Hematopoietic multipotent progenitor cell (in vitro differentiated cells): ENCODE results near the gene SHF. TPM values are rescaled to one million over a fixed set of nuclear protein-coding genes. Genes with fewer than 3 reads are reported as not detected.
A peak's percentile ranks its signal among the peaks of the same experiment; 100 is the strongest.

Experiments used
- DNase-seq, 3 donors: peaks; one replicate each; pipeline ENCODE4 v3.0.0-alpha.2; 2011 to 2015; ENCODE audit warnings: low read depth in 2 of 3, low spot score in 2 of 3
- total RNA-seq: library from RNA; depleted of rRNA; stranded (reverse); fragments of >200 nt; gene quantifications from one replicate; pipeline ENCODE4 v1.2.3, GENCODE V29; 2012

SHF gene
- total RNA-seq, 1 donor: 24.5 TPM

DNA sequence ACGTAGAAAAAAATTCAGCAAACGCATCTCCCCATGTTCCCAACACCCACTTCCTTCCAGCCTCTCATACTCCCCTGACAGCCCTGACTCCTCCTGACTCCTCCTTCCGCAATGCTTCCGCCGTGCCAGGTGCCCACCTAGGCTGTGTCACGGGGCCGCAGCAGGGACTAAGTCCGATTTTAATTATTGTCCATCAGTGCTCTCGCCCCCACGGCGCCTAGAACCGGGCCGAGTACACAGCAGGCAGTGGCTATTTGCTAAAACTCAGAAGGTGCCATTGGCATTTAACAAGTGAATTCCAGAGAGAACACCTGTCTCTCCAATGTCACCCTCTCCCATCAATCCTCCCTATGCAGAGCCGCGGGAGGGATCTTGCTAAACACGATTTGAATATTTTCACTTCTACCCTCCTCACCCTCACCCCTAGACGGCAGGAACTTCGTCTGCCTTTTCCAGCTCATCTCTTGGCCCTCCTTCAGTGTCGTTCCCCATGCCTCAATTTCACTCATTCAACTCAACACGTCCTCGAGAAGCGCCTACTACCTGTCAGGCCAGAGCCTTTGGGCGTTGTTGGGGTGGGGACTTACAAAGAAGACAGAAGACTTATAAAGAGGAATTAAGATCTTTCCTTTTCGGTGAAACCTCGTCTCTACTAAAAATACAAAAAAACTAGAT, 11.5 kb upstream of the SHF start:
- DNase-seq: peak; percentile 24 to 54 (median 26)

DNA sequence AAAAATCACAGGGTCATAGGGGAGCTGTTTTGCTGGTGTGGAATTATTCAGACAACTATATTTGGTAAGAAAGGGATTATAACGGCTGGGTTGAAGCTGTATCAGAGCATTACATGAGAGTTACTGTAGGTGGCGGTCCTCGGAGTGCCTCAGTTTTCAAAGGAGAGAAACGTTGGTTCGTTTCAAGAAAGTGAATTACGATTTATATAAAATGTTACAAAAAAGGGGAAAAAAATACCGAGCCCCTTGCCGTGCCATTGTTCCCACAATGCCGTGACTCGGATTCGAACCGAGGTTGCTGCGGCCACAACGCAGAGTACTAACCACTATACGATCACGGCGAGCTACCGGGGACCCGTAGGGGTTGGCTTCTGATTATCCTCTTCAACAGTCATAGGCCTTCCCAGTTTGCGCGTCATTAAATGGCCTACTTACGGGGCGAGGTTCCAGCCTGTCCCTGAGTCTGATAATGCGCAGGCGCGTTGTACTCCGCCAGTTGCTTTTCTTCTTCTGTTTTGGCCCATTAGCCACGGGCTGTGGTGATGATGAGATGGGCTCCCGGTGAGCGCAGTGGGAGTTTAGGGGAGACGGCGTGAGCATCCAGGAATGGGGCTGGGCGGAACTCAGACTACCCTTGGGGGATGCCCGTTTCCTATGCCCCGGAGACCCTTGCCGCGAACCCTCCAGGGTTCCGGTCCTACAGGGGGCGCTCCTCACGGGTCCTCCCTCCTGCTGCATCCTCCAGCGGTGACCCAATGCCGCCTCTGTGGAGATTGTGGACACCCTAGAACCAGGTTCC, 10.8 kb upstream of the SHF start:
- peak; percentile 96 to 99 (median 98) for DNase-seq

DNA sequence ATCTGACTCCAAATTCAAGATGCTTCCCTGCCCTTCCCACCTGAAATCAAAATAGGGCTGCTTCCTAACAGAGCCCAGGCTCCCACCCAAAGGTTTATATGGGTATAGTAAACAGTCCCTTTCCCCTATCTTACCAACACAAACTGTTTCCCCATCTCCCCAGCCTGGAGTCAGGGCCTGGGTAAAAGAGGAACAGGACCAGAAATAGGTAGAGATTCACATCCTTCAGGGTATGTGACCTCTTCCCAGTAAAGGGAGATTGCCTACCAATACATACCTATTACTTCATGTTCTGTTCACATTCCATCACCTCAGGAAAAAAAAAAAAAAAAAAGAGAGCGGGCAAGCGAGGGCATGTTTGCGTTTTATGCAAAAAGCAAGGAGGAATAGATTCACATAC, 9.7 kb upstream of the SHF start:
- DNase-seq: peak in 1 of 3 donors; percentile 20

DNA sequence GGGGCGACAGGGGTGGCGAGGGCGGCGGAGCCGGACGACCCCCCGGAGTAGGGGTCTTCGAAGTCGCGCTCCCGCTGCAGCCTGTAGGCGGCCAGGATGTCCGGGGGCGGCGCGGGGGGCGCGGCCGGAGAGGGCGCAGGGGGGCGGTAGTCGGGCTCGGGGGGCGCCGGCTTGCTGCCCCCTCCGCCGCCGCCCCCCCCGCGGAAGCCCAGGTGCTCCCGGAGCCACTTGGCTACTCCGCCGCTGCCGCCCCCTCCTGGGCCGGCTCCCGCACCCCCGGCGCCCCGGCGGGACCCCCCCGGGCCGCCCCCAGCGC, 230 bp downstream of the SHF start:
- DNase-seq: peak in 1 of 3 donors; percentile 28

DNA sequence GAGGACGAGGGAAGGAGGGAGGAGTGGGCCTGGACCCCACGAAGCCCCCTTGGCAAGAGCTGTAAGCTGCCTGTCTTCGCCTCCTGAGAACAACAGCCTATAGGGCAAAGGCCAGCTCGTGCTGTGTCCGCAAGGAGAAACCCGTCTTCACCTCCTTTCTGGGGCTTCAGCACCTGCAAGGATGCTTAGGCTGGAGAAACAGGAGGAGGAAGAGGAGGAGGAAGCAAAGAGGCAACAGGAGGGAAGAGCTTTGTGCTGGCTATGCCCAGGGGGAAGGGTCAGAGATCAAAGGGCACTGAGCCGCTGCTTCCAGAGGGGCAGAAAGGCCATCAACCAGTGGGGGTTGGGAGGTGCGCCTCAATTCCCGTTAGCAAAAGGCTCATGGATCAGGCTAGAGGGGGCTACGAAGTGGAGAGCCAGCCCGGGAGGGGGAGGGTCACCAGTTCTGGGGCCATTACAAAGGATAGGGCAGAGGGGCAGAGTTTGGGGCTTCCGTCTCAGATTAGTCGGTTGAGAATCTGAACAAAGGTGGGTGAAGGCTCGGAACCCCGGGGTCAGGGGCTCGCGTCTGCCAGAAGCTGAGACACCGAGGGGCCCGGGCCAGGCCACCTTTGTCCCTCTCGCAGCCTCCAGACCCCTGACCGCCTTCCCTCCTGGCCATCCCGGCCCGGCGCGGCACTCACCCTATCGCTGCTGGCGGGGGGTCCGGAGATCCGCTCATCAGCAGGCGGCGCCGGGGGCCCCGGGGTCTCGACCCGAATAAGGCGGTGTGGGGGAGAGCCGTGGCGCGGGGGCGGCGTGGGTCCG, 792 bp downstream of the SHF start:
- DNase-seq: no peak

DNA sequence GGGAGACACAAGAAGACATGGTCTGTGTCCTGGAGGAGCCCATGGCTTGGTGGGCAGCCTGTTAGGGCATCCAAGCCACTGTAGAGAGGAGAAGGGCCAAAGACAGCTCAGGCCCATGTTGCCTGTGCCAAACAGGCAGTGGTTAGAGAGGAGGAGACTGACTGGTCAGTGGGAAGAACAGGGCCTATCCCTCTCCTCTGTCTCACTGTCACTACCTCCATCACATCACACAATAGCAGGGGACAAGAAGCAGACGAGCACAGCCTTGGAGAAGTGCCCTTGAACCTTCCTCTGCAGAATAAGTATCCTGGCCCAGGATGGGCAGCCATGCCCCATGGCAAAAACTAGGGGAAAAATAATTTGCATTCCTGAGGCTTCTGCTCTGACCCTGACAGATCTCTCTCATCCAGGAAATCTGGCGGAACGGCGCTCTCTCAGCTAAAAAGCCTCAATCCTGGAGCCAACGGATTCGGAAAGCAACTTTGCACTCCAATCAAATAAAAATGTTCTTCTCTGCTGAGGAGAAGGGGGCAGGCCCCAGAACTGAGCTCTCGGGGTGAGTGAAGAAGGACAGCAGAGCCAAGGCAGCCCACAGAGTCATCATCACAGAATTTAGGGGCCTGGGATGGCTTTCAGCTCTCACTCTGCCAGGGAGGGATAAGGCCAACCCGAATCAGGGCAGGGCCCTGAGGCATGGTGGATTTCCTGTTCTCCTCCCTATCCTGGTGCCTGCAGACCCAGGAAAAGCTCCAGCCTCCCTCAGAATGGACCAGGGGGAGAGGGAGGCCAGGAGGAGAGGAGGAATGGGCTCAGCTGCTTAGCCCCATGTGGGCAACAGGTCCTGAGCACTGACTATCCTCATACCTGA, 1.6 kb downstream of the SHF start:
- DNase-seq: no peak

DNA sequence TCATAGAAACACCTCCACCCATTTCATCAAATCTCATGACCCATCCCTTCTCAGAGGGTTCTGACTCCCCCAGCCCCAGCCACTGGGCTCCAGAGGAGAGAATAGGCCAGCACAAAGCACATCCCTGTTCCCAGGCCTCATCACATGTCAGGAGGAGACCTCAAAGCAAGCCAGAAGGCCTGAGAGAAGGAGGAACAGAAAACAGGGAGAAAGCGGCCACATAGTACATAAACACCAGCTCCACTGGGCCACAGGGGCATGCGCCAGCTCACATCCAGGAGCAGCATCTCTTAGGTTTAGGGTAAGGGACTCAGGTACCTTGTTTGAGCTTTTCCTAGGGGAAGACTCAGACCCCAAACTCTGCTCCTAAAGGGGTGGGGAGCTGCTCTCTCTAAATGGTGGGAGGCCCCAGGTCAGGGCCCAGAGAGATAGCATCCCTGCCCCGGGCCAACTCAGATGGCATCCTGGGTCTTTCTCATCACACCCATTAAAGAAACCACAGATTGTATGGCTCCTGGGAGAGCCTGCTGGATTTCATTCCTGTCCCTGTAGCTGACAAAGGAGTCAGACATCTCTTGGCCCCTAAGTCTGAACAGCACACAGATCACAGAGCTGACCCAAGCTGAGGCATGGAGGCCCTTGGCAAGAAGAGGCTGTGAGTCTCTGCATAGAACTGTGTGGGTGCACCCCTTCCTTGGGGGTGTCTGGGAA, 2.5 kb downstream of the SHF start:
- DNase-seq: no peak

DNA sequence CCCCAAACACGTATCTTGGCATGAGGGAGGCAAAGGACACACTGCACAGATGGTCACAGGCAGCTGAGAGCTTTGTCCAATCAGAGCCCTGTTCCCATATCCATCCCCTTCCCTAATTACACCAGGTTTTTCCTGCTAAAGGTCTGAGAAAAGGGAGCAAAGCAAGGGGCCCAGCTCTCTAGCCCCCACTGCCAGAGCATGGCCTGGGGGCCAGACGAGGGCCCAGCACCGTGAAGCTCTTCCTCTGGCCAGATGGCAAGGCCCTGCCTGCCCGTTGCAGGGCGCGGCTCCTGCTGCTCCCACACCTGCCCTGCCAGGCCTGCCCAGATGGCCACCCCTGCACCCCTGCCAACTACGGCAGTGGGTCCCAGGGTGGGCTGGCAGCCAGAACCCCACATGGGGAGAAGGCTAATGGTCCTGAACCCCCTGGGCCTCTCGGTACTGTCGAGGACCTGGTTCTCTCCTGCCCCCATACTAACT, 3.2 kb downstream of the SHF start:
- DNase-seq: no peak

DNA sequence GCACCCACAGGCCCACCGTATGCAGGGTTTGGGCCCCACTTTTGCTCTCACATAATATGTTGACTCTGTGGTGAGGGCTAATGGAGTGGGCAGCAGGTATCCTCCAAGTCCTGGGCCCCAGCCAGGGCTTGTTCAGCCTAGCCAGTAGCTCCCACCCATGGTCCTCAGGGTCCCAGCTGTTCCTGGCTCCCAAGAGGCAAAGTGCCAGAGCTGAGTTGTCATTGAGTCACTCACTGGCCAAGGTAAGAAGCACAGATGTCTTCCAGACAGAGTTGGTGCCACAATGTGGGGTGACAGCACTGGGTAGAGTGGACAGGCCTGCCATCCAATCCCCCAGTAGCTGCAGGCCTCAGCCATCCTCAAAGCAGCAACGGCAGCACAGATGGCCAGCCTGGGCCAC, 4.3 kb downstream of the SHF start:
- no peak for DNase-seq

DNA sequence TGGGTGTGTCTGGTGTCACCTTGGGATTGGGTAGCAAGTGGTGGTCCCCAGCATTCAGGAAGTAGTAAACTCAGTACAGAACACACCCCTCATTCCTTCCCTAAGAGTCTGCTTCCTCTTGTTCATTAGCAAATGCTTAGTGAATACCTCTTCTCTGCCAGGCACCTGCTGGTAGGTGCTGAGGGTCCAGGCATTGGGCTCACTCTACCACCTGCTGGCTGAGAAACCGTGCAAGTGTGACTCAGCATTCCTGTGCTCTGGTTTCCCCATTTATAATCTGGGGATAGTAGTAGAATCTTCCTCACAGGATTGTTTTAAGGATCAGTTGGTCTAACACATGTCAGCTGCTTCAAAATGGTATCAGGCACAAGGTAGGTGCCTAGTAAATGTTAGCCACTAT, 4.8 kb downstream of the SHF start:
- peak in 2 of 3 donors; percentile 38 to 46 for DNase-seq

DNA sequence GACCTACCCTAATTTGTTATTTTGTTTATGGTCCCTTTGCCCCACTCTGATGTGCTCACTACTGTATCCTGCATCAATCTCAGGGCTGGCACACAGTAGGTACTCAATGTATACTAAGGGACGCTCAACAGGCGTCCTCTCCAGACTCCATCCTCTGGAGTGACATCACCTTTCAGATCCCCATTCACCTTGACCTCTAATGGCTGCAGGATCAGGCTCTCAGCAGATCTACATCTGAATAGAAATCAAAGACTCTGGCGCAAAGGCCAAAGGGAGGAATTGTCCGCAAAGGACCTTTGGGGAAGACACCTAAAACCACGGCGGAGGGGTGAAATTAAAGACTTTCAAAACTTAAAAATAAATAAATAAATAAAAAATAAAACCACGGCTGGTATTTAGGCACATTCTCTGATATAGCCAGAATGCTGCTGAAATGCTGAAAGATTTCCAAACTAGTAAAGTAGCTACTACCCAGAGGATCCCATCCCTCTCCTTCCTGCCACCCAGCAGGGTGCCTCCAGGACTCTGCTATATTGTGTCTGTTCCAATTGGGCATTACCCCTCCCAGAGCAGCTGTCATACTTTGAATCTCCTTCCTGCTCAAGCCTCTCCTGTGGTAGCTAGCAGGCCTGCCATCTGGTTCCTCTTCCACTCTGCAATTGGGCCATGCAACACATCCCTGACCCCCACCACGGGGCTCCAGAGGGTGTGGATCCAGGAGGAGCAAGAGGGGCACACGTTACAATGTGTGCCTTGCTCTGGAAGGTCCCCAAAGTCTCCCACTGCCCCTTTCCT, 6.1 kb downstream of the SHF start:
- DNase-seq: peak in 2 of 3 donors; percentile 61 to 80

DNA sequence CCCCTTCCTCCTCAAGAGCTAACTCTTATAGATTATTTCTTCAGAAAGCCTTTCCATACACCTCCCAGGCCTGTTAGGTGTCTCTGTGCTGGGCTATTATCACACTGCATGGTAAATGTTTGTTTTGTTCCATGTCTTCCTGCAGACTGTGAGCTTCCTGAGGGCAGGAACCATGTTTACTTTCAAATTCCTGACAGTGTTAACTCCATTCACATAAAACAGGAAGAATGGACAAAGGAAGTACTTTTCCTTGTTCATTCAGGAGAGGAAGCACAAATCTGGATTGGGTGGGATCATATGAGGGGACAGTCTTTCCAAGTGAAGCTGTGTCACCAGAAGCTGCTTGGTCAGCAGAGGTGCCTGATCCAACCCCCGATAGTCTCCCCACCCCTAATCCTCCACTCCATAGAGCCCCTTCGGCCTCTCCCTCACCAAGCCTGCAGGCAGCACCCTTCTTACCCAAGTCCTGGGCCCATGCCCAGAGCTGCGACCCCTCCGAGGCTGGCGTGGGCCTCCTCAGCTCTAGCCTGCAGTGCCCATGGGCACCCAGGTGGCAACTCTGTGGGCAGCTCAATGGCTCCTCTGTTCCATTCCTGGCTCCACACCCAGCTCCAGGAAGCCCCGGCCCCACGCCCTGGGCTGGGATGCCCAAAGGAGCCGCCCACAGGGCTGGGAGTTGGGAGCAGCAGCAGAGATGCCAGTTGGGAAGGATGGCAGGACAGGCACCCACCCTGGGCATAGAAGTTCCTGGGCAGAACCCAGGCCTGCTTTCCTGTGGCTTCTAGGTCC, 6.9 kb downstream of the SHF start:
- no peak for DNase-seq

DNA sequence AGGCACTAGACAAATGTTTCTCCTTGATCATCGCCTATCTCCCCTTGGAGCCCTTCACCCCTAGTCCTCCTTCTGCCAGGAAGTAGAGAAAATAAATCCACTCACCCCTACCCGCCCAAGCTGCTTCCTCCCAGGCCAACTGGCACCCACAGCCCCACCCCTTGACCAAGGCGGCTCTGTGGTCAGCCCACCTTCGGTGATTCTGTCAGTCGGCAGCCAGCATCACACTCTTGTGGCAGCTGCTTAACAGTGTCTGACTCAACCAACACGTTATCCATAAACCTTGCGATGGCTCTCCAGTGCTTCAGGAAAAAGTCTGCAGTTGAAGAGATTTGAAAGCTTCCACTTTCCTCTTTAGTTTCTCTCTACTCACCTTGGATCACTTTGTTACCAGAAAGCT, 7.6 kb downstream of the SHF start:
- peak in 2 of 3 donors; percentile 61 to 84 for DNase-seq

DNA sequence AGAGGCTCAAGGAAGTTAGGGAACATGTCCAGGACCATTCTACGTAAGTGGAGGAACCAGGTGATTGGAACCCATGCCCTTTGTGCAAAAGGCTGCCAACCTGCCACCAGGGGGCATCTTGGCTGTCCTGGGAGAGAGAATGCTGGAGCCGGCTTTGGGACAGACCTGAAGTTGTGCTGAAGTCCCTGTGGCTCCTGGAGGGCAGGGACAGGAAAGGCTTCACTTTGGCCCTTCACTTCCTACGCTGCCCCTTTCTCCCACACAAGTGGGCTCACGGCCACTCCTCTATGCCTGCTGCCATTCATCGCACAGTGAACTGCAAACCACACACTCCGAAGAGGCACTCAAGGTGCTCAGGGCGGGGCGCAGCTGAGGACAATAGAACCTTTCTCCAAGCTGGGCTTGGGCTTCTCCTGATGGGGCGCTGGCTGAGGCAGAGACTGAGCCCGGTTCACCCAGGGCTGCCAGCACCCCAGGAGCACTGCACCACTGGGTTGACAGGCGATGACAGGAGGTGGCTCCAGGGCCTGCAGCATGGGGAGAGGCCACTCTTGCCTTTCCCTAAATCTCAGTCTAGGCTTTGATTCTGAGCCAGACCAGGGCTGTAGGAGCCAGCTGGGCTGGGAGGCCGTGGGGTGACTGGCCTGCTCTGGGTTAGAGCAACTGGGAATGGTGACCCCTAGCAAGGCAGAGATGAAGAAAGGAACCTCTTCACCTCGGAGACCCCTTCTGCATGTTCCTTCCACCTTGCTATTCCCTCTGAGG, 8.4 kb downstream of the SHF start:
- no peak for DNase-seq

DNA sequence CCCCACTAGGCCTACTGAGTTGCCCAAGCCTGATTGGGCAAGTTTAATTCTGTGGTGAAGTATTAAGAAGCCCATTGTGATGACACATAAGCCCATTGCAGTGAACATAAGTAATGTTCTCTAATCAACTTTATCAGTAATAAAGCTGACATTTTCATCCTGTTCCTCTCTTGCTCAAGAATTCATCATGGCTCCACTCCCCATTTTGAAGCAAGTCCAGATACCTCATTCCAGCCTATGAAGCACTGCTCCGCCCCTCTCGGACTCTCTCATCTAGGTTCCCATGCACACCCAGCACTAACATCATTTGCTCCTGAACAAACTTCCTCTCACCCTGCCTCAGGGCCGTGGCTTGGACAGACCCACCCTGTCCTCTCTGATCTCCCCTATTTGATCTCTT, 10.5 kb downstream of the SHF start:
- DNase-seq: no peak

DNA sequence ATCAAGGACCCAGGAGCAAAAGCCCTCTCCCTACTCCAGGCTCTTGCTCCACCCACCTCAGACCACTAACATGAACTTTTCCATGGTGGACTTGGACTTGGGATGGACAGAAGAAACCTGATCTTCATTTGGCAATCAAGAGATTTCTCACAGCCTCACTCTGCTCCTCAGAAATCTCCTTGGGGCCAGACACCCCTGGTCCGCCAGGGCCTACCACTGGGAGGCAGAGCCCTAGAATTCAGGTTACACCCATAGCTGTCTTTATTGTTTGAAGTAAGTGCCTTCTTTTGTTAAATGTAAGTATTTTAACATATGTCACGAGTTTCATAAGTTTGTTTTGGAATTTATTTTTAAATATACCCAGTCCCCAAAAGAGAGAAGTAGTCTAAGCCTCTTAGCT, 13.2 kb downstream of the SHF start:
- DNase-seq: no peak

DNA sequence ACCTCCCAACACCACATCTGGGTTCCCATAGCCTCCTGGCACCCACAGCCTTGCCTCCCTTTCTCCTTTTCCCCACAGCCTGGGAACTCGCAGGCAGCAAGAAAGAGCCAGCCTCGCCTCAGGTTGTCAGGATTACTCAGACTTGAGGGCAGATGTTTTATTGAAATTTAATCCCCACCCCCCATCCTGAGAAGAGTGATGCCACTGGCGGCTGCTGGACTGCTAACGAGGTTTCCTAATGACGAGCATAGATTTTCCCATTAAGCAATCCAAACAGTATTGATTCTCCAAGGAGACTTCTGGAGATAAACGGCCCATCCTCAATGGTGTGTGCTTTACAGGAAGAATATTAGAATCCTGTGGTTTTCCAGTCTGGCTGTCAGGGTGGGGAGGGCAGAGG, 13.7 kb downstream of the SHF start:
- no peak for DNase-seq

DNA sequence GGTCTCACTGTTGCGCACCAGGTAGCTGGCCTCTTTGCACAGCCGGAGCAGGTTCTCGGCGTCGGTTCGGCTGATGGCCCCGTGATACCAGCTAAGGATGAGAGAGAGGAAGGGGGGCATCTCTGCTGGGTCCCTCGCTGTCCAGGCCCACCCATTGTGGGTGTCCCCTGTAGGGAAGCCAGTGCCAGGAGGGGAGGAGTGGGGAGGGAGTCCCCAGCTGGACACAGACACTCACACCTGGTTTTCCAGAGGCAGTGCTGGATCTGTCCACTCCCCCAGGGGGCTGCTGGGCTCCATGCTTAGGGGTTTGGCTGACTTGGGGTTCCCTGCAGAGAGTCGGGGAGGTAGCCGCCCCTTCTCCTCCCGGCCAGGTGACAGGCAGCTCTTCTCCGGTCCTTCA, 15.9 kb downstream of the SHF start:
- no peak for DNase-seq
